ENCODE data around the gene CENPN. TPM values are rescaled to one million over a fixed set of nuclear protein-coding genes. Genes with fewer than 3 reads are reported as not detected.

CENPN gene
- total and polyA plus RNA-seq, 2 experiments from 2014 or later = 14.2 to 16.8 TPM

- DNase-seq (ENCODE audit: low spot score) = peak; percentile 27
- 60% methylated on average over 4 of the region's 4 CpGs for WGBS (ENCODE audit: low lambda C conversion rate, missing lambda C conversion rate)
- Histone ChIP-seq H3K79me2 (no peaks in the 10 kb centered on the region), H3K4me2 (peak overlapping the region; percentile 49), H3K9me3 (ENCODE audit: low read depth) (no peaks in the 10 kb centered on the region), H3K9me2 (replicated peaks; ENCODE audit: insufficient read depth) (no peaks in the 10 kb centered on the region), H3K27me3 (no peaks in the 10 kb centered on the region), H3K4me1 (ENCODE audit: insufficient read depth) (peaks cover 9% of the 10 kb centered on the region), H2AFZ (no peak overlapping the region), H3K27ac (peak overlapping the region; percentile 65), H3K4me3 (no peak overlapping the region), H3K36me3 (replicated peaks; ENCODE audit: insufficient read depth, low read depth) (no peaks in the 10 kb centered on the region), H4K20me1 (ENCODE audit: insufficient read depth, poor library complexity, severe bottlenecking) (no peaks in the 10 kb centered on the region)
- TF ChIP-seq EZH2phosphoT487 (IDR thresholded peaks at IDR 0.05; ENCODE audit: low read depth, severe bottlenecking, unreplicated experiment) (no peak), EZH2 (IDR thresholded peaks at IDR 0.05; ENCODE audit: borderline replicate concordance) (no peak), CTCF (IDR thresholded peaks at IDR 0.05; ENCODE audit: poor library complexity) (no peak)
Measured at GRCh38 chr16:81066681-81067080, 59.7 kb downstream of the CENPN start.

GRCh38 chr16:81067166-81067565 is 60.2 kb downstream of the CENPN start:
- no peak for TF ChIP-seq EZH2 (IDR thresholded peaks at IDR 0.05; ENCODE audit: borderline replicate concordance)
- no peak for TF ChIP-seq CTCF (IDR thresholded peaks at IDR 0.05; ENCODE audit: poor library complexity)
- TF ChIP-seq EZH2phosphoT487 (IDR thresholded peaks at IDR 0.05; ENCODE audit: low read depth, severe bottlenecking, unreplicated experiment) = no peak
- Histone ChIP-seq H3K27ac (peak overlapping the region; percentile 65), H3K79me2 (no peaks in the 10 kb centered on the region), H3K9me3 (ENCODE audit: low read depth) (no peaks in the 10 kb centered on the region), H3K4me1 (ENCODE audit: insufficient read depth) (peaks cover 9% of the 10 kb centered on the region), H3K4me3 (no peak overlapping the region), H4K20me1 (ENCODE audit: insufficient read depth, poor library complexity, severe bottlenecking) (no peaks in the 10 kb centered on the region), H2AFZ (no peak overlapping the region), H3K4me2 (peak overlapping the region; percentile 49), H3K36me3 (replicated peaks; ENCODE audit: insufficient read depth, low read depth) (no peaks in the 10 kb centered on the region), H3K9me2 (replicated peaks; ENCODE audit: insufficient read depth) (no peaks in the 10 kb centered on the region), H3K27me3 (no peaks in the 10 kb centered on the region)
- DNase-seq (ENCODE audit: low spot score) = no peak
- 52% methylated on average over 1 of the region's 1 CpG for WGBS (ENCODE audit: low lambda C conversion rate, missing lambda C conversion rate)

GRCh38 chr16:81069063-81069462 is 62.0 kb downstream of the CENPN start:
- Histone ChIP-seq H3K9me2 (replicated peaks; ENCODE audit: insufficient read depth) (no peaks in the 10 kb centered on the region), H3K4me1 (ENCODE audit: insufficient read depth) (peaks cover 9% of the 10 kb centered on the region), H4K20me1 (ENCODE audit: insufficient read depth, poor library complexity, severe bottlenecking) (no peaks in the 10 kb centered on the region), H3K4me3 (no peak overlapping the region), H3K4me2 (no peak overlapping the region), H3K27ac (no peak overlapping the region), H3K9me3 (ENCODE audit: low read depth) (no peaks in the 10 kb centered on the region), H2AFZ (no peak overlapping the region), H3K36me3 (replicated peaks; ENCODE audit: insufficient read depth, low read depth) (no peaks in the 10 kb centered on the region), H3K79me2 (no peaks in the 10 kb centered on the region), H3K27me3 (no peaks in the 10 kb centered on the region)
- no peak for DNase-seq (ENCODE audit: low spot score)
- no peak for TF ChIP-seq CTCF (IDR thresholded peaks at IDR 0.05; ENCODE audit: poor library complexity)
- no peak for TF ChIP-seq EZH2phosphoT487 (IDR thresholded peaks at IDR 0.05; ENCODE audit: low read depth, severe bottlenecking, unreplicated experiment)
- TF ChIP-seq EZH2 (IDR thresholded peaks at IDR 0.05; ENCODE audit: borderline replicate concordance) = no peak
- 92% methylated on average over 4 of the region's 4 CpGs for WGBS (ENCODE audit: low lambda C conversion rate, missing lambda C conversion rate)

- no peaks in the 10 kb centered on the region for H3K36me3 ChIP-seq (replicated peaks; ENCODE audit: insufficient read depth, low read depth)
- H3K4me2 ChIP-seq = no peak overlapping the region
- H3K27ac ChIP-seq = no peak overlapping the region
- 82% methylated on average over 8 of the region's 8 CpGs for WGBS (ENCODE audit: low lambda C conversion rate, missing lambda C conversion rate)
- H3K4me1 ChIP-seq (ENCODE audit: insufficient read depth) = peaks cover 8% of the 10 kb centered on the region
- H3K4me3 ChIP-seq = no peak overlapping the region
- no peak for DNase-seq (ENCODE audit: low spot score)
- H3K79me2 ChIP-seq = no peaks in the 10 kb centered on the region
- no peaks in the 10 kb centered on the region for H3K9me2 ChIP-seq (replicated peaks; ENCODE audit: insufficient read depth)
- no peaks in the 10 kb centered on the region for H3K27me3 ChIP-seq
- no peak overlapping the region for H2AFZ ChIP-seq
- H3K9me3 ChIP-seq (ENCODE audit: low read depth) = no peaks in the 10 kb centered on the region
- H4K20me1 ChIP-seq (ENCODE audit: insufficient read depth, poor library complexity, severe bottlenecking) = no peaks in the 10 kb centered on the region
- no peak for TF ChIP-seq EZH2phosphoT487 (IDR thresholded peaks at IDR 0.05; ENCODE audit: low read depth, severe bottlenecking, unreplicated experiment)
- no peak for TF ChIP-seq CTCF (IDR thresholded peaks at IDR 0.05; ENCODE audit: poor library complexity)
- no peak for TF ChIP-seq EZH2 (IDR thresholded peaks at IDR 0.05; ENCODE audit: borderline replicate concordance)
Measured at GRCh38 chr16:81070979-81071378, 64.0 kb downstream of the CENPN start.
